Measurements from ENCODE around the gene TNIK. TPM values are rescaled to one million over a fixed set of nuclear protein-coding genes. Genes with fewer than 3 reads are reported as not detected.

Gene TNIK
- total and polyA plus RNA-seq, 2 of the 4 experiments (the other 2 are of a cell fraction), result 3.4 to 6.3 TPM

DNA sequence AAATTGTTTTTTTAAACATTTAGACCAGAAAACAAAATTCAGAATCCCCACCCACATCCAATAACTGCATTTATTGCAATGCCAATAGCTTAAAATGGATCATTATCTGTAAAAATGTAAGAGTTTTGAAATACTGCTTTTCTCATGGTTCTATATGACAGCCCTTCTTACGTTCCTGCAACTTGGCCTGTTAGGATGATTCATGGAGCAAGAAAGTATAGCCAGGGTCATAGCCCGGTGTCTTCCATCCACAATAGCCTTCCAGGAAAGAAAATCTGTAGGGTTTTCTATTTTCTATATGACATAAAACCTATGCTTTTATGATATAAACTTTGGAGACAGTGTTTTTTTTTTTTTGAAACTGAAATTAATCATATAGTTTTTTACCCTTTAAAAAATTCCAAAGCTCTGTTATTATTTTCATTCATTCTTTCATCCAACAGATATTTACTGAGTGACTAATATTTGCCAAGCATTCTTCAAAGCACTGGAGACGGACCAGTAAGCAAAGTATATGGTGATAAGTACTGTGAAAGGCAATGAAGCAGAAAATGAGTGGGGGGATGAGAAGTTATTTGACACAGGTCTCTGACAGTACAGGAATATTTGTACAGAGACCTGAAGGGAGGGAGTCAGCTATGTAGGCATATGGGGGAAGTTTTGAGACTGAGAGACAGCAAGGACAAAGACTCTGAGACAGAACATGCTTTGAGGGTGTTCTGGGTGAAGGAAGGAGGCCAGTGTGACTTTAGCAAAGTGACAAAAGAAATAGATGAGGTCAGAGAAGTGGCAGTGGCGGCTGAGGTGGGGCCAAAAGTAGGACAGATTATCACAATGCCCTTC is 404.6 kb downstream of the TNIK start:
- Histone ChIP-seq H3K4me1 (ENCODE audit: control insufficient read depth, insufficient read depth, low read length) (peaks cover 8% of the 10 kb centered on the region), H3K27me3 (ENCODE audit: control insufficient read depth, insufficient read depth, low read length) (no peaks in the 10 kb centered on the region), H4K8ac (ENCODE audit: low read depth in 2 of 2, low read length in 2 of 2) (peak overlapping the region in 1 of 2 experiments; percentile 38; a peak in 2 of 4 replicates), H2BK120ac (ENCODE audit: low read depth, low read length) (peak overlapping the region; percentile 85), H3K23ac (ENCODE audit: low read depth, low read length) (peak overlapping the region; percentile 33; the same call in 1 of the 2 replicates), H4K20me1 (ENCODE audit: insufficient read depth, low read length) (no peaks in the 10 kb centered on the region), H3K27ac (ENCODE audit: insufficient read depth, low read length) (peak overlapping the region; percentile 11; the same call in 1 of the 2 replicates), H3K79me1 (ENCODE audit: low read depth in 1 of 2, low read length in 2 of 2) (no peaks in the 10 kb centered on the region), H2BK15ac (ENCODE audit: low read depth, low read length) (peak overlapping the region; percentile 65; the same call in 2 of the 3 replicates), H2AK5ac (ENCODE audit: low read depth, low read length) (peak overlapping the region; percentile 68; the same call in 1 of the 2 replicates), H3K36me3 (ENCODE audit: control insufficient read depth, insufficient read depth, low read length) (no peaks in the 10 kb centered on the region), H3K56ac (ENCODE audit: extremely low read depth, insufficient read depth, low read length) (no peak overlapping the region), H4K91ac (ENCODE audit: insufficient read depth, low read depth, low read length) (peak overlapping the region; percentile 22; the same call in 1 of the 2 replicates), H3K4me2 (ENCODE audit: low read depth, low read length) (peak overlapping the region; percentile 27; the same call in 1 of the 2 replicates), H2AFZ (replicated peaks; ENCODE audit: low read length, poor library complexity) (peak overlapping the region; percentile 17), H2AK9ac (replicated peaks; ENCODE audit: low read depth, low read length, poor library complexity) (no peak overlapping the region), H3K9me3 (ENCODE audit: control insufficient read depth, insufficient read depth, low read length) (no peaks in the 10 kb centered on the region), H3K14ac (replicated peaks; ENCODE audit: low read depth, low read length) (peak overlapping the region; percentile 29; the same call in 1 of the 2 replicates), H3K18ac (ENCODE audit: low read depth, low read length) (peak overlapping the region; percentile 18; the same call in 1 of the 2 replicates), H3K9ac (ENCODE audit: low read depth, low read length) (no peak overlapping the region), H3K4ac (ENCODE audit: low read depth, low read length) (peak overlapping the region; percentile 49), H3K4me3 (ENCODE audit: insufficient read depth, low read depth, low read length) (no peak overlapping the region), H2BK20ac (ENCODE audit: low read depth, low read length) (peak overlapping the region; percentile 77), H2BK5ac (ENCODE audit: low read depth, low read length, poor library complexity, severe bottlenecking) (peak overlapping the region; percentile 17), H3K9me1 (ENCODE audit: insufficient read depth, low read length) (peaks cover 5% of the 10 kb centered on the region; the same call in 1 of the 2 replicates), H4K5ac (ENCODE audit: low read depth, low read length) (0 out of 2 replicates have a peak overlapping the region, but pooled peaks have one; percentile 1)
- dilution Hi-C loops (cut with HindIII; ENCODE audit: low sequenced_read_pairs, unreplicated experiment), result no loop called here
- intact Hi-C loops (cut with micrococcal nuclease), result no loop called here
- ATAC-seq (ENCODE audit: low read depth) (peak; percentile 75), DNase-seq (peak; percentile 56)
- TF ChIP-seq SMC3 (IDR thresholded peaks at IDR 0.05; ENCODE audit: low read depth, low read length) (no peak), MXI1 (IDR thresholded peaks at IDR 0.05; ENCODE audit: borderline replicate concordance, low read depth, low read length) (no peak), POLR2A (IDR thresholded peaks at IDR 0.05; ENCODE audit: low read depth, low read length) (no peak), MAZ (IDR thresholded peaks at IDR 0.05; ENCODE audit: borderline replicate concordance, low read depth, low read length) (no peak)
- no TSS peak for BruUV-seq (replicated peaks)
- in situ Hi-C loops (cut with MboI; ENCODE audit: low sequenced_read_pairs), result no loop called here
- CTCF ChIA-PET, result interaction anchor here (0.6 kb wide), 1 partner anchor 59 kb away, joined by 5 read pairs; no protein-coding TSS in a partner anchor
- POLR2A ChIA-PET (ENCODE audit: unreplicated experiment), result no interaction called here
- WGBS, 2 experiments (ENCODE audit: extremely low coverage in 2 of 2, insufficient read length in 1 of 2), result no CpG with 5 or more reads among the region's 4 CpGs

Measured in IMR-90 (cell line).